GM18517 (cell line): ENCODE results near the gene TCERG1L.

Experiments used
- ATAC-seq: cut with Tn5 transposase; IDR thresholded peaks from one replicate; pipeline ENCODE4 v1.9.1; 2021; ENCODE audit warnings: mild to moderate bottlenecking, moderate library complexity; ENCODE audit not compliant: unreplicated experiment

TCERG1L gene

GRCh38 chr10:131316321-131317075 lies 5.0 kb upstream of the TCERG1L start:
- ATAC-seq = no peak

GRCh38 chr10:131315344-131315743 lies 3.8 kb upstream of the TCERG1L start:
- no peak for ATAC-seq

- no peak for ATAC-seq
Measured at GRCh38 chr10:131314799-131315198, 3.3 kb upstream of the TCERG1L start.

- no peak for ATAC-seq
Measured at GRCh38 chr10:131314148-131314547, 2.6 kb upstream of the TCERG1L start.

- ATAC-seq = no peak
Measured at GRCh38 chr10:131313377-131313776, 1.9 kb upstream of the TCERG1L start.

- no peak for ATAC-seq
Measured at GRCh38 chr10:131312478-131312836, 936 bp upstream of the TCERG1L start.

- no peak for ATAC-seq
Measured at GRCh38 chr10:131311402-131311660, 190 bp downstream of the TCERG1L start.

GRCh38 chr10:131310551-131311401 lies 745 bp downstream of the TCERG1L start:
- ATAC-seq = no peak

GRCh38 chr10:131310142-131310541 lies 1.4 kb downstream of the TCERG1L start:
- ATAC-seq = no peak

- no peak for ATAC-seq
Measured at GRCh38 chr10:131300508-131300907, 11.0 kb downstream of the TCERG1L start.

- ATAC-seq = no peak
Measured at GRCh38 chr10:131290781-131291180, 20.7 kb downstream of the TCERG1L start.

GRCh38 chr10:131288648-131289047 lies 22.9 kb downstream of the TCERG1L start:
- no peak for ATAC-seq

GRCh38 chr10:131282961-131283360 lies 28.6 kb downstream of the TCERG1L start:
- ATAC-seq = no peak

GRCh38 chr10:131280101-131280500 lies 31.4 kb downstream of the TCERG1L start:
- no peak for ATAC-seq

GRCh38 chr10:131279516-131279915 lies 32.0 kb downstream of the TCERG1L start:
- ATAC-seq = no peak

GRCh38 chr10:131277969-131278368 lies 33.6 kb downstream of the TCERG1L start:
- ATAC-seq = no peak

- no peak for ATAC-seq
Measured at GRCh38 chr10:131277278-131277677, 34.2 kb downstream of the TCERG1L start.

- ATAC-seq = no peak
Measured at GRCh38 chr10:131275691-131276090, 35.8 kb downstream of the TCERG1L start.

GRCh38 chr10:131274883-131275282 lies 36.6 kb downstream of the TCERG1L start:
- ATAC-seq = no peak

- no peak for ATAC-seq
Measured at GRCh38 chr10:131274133-131274880, 37.2 kb downstream of the TCERG1L start.

GRCh38 chr10:131273476-131273875 lies 38.0 kb downstream of the TCERG1L start:
- no peak for ATAC-seq
